COLO668 (cell line): ENCODE data around the gene MTHFD1L.
"Not testable (repeated sequence)": the region's sequence is repeated elsewhere in the genome, so short reads cannot be mapped to it uniquely, and the experiment has no call there.

Source experiments
- DNase-seq: peaks from one replicate; lab custom pipeline; 2025; ENCODE audit not compliant: unreplicated experiment; lab: John Stamatoyannopoulos, UW

Gene MTHFD1L

GRCh38 chr6:151036869-151037680 lies 171.6 kb downstream of the MTHFD1L start:
- DNase-seq: no peak

- DNase-seq: no peak
These were observed 173.1 kb downstream of the MTHFD1L start for GRCh38 chr6:151038616-151039015.

GRCh38 chr6:151040888-151041521 lies 175.5 kb downstream of the MTHFD1L start:
- DNase-seq: not testable (repeated sequence)

GRCh38 chr6:151041686-151042085 lies 176.2 kb downstream of the MTHFD1L start:
- no peak for DNase-seq

- not testable (repeated sequence) for DNase-seq
These were observed 177.4 kb downstream of the MTHFD1L start for GRCh38 chr6:151042911-151043330.

GRCh38 chr6:151043944-151044343 lies 178.4 kb downstream of the MTHFD1L start:
- no peak for DNase-seq

GRCh38 chr6:151044465-151045441 lies 179.3 kb downstream of the MTHFD1L start:
- peak; percentile 78 for DNase-seq

- DNase-seq: not testable (repeated sequence)
These were observed 180.2 kb downstream of the MTHFD1L start for GRCh38 chr6:151045511-151046222.

- DNase-seq: no peak
These were observed 185.7 kb downstream of the MTHFD1L start for GRCh38 chr6:151051164-151051563.

GRCh38 chr6:151052021-151052646 lies 186.6 kb downstream of the MTHFD1L start:
- no peak for DNase-seq

GRCh38 chr6:151054306-151054705 lies 188.8 kb downstream of the MTHFD1L start:
- DNase-seq: no peak

- DNase-seq: no peak
These were observed 190.9 kb downstream of the MTHFD1L start for GRCh38 chr6:151056230-151056907.

- DNase-seq: no peak
These were observed 191.6 kb downstream of the MTHFD1L start for GRCh38 chr6:151057061-151057460.

GRCh38 chr6:151058021-151058733 lies 192.7 kb downstream of the MTHFD1L start:
- no peak for DNase-seq

GRCh38 chr6:151059612-151060095 lies 194.2 kb downstream of the MTHFD1L start:
- no peak for DNase-seq

GRCh38 chr6:151060096-151060765 lies 194.7 kb downstream of the MTHFD1L start:
- no peak for DNase-seq

GRCh38 chr6:151060766-151061531 lies 195.4 kb downstream of the MTHFD1L start:
- no peak for DNase-seq
